Activated CD8-positive, alpha-beta memory T cell treated with anti-CD3 and anti-CD28 coated beads for 1 hour (primary cell): ENCODE data around the gene OR51S1.
"Not testable (repeated sequence)": the region's sequence is repeated elsewhere in the genome, so short reads cannot be mapped to it uniquely, and the experiment has no call there.

Experiments
- DNase-seq, 2 donors: peaks; one replicate each; pipeline ENCODE4 v3.0.0-alpha.2; 2020; ENCODE audit warnings: low read depth in 1 of 2; ENCODE audit errors: extremely low read depth in 1 of 2

Gene OR51S1

GRCh38 chr11:4848908-4849532 is at the start of gene OR51S1:
OR51S1 (minus strand) TSS chr11:4849208; CDS start chr11:4849208, 0 bp downstream.
- DNase-seq, result no peak

- DNase-seq, result no peak
These were observed 43.1 kb upstream of the OR51S1 start for GRCh38 chr11:4891996-4892640.

- no peak for DNase-seq
These were observed 41.3 kb upstream of the OR51S1 start for GRCh38 chr11:4890279-4890678.

GRCh38 chr11:4887591-4887990 is 38.6 kb upstream of the OR51S1 start:
- no peak for DNase-seq

- no peak for DNase-seq
These were observed 37.2 kb upstream of the OR51S1 start for GRCh38 chr11:4886186-4886585.

- DNase-seq, result no peak
These were observed 35.4 kb upstream of the OR51S1 start for GRCh38 chr11:4884361-4884760.

- no peak for DNase-seq
These were observed 33.5 kb upstream of the OR51S1 start for GRCh38 chr11:4882543-4882942.

GRCh38 chr11:4881860-4882500 is 33.0 kb upstream of the OR51S1 start, which contains the start of gene OR51T1:
OR51T1 (plus strand) TSS chr11:4881900; CDS start chr11:4881900, 0 bp downstream.
- DNase-seq, result no peak

GRCh38 chr11:4881188-4881587 is 32.2 kb upstream of the OR51S1 start:
- DNase-seq, result no peak

- DNase-seq, result no peak
These were observed 16.8 kb upstream of the OR51S1 start for GRCh38 chr11:4865855-4866254.

GRCh38 chr11:4863876-4864275 is 14.9 kb upstream of the OR51S1 start:
- DNase-seq, result no peak

- DNase-seq, result no peak
These were observed 13.6 kb upstream of the OR51S1 start for GRCh38 chr11:4862447-4863236.

GRCh38 chr11:4854286-4854685 is 5.3 kb upstream of the OR51S1 start:
- not testable (repeated sequence) for DNase-seq

GRCh38 chr11:4851033-4851432 is 2.0 kb upstream of the OR51S1 start:
- no peak for DNase-seq

- no peak for DNase-seq
These were observed 9.0 kb downstream of the OR51S1 start for GRCh38 chr11:4839851-4840549.

- no peak for DNase-seq
These were observed 18.1 kb downstream of the OR51S1 start for GRCh38 chr11:4830909-4831308.

GRCh38 chr11:4830346-4830745 is 18.7 kb downstream of the OR51S1 start:
- DNase-seq, result no peak

- DNase-seq, result no peak
These were observed 22.6 kb downstream of the OR51S1 start for GRCh38 chr11:4826425-4826824.

GRCh38 chr11:4825132-4825531 is 23.9 kb downstream of the OR51S1 start:
- no peak for DNase-seq

- no peak for DNase-seq
These were observed 28.0 kb downstream of the OR51S1 start, which contains the start of gene OR51F2 for GRCh38 chr11:4821021-4821420. OR51F2 (plus strand) TSS chr11:4821321; CDS start chr11:4821422, 101 bp downstream.

- no peak for DNase-seq
These were observed 39.8 kb downstream of the OR51S1 start for GRCh38 chr11:4809246-4809645.
